GM21576 (cell line): ENCODE data around the gene SMAD7.
"Not testable (repeated sequence)": the region's sequence is repeated elsewhere in the genome, so short reads cannot be mapped to it uniquely, and the experiment has no call there.

Experiments
- ATAC-seq: cut with Tn5 transposase; IDR thresholded peaks from one replicate; pipeline ENCODE4 v1.9.1; 2021; ENCODE audit warnings: mild to moderate bottlenecking, moderate library complexity; ENCODE audit not compliant: unreplicated experiment

Gene SMAD7

DNA sequence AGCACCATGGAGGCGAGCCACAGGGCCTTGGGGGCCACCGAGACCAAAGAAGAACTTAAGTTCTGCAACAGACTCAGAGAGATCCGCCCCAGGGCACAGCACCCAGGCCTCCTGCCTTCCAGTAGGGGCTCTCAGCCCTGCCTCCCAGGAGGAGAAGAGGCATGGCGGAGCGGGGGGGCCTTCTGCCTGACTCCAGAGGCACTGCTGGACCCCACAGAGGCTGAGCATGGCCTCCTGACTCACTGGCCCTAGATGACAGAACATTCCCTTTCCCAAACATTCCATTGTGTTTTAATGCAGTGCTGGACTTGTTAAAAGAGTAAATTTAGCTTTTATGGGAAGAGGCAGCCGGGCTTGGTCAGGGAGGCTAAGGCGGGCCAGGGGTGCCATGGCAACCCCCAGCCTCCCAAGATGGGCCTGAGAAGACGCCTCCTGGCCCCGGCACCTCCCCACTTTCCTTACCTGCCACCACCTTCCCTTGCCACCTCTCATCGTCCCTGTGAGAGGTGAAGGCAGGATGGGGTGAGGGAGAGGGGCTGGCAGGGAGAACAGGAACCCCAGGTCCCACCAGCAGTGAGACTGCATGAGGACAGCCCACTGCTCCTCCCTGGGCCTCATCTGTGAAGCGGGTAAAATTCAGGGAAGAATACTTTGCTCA is 65.4 kb downstream of the SMAD7 start:
- ATAC-seq: no peak

GRCh38 chr18:48884771-48885170 is 66.0 kb downstream of the SMAD7 start:
- no peak for ATAC-seq

GRCh38 chr18:48884306-48884705 is 66.5 kb downstream of the SMAD7 start:
- no peak for ATAC-seq

DNA sequence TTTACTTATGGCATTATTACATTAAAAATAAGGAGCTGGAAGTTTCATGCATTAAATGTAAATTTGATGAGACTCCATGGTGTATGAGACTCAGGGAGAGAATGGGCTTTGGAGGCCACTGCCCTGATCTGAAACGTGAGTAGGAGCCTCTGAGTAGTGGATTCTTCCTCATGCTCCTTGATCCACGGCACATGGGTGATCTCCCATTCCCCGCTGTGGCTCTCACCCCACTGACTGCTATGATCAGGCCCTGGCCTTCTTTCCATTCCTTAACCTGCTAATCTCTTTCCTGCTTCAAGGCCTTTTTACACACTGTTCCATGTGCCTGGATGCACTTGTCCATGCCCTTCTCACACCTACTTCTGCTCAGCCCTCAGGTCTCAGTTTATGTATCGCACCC is 68.4 kb downstream of the SMAD7 start:
- no peak for ATAC-seq

DNA sequence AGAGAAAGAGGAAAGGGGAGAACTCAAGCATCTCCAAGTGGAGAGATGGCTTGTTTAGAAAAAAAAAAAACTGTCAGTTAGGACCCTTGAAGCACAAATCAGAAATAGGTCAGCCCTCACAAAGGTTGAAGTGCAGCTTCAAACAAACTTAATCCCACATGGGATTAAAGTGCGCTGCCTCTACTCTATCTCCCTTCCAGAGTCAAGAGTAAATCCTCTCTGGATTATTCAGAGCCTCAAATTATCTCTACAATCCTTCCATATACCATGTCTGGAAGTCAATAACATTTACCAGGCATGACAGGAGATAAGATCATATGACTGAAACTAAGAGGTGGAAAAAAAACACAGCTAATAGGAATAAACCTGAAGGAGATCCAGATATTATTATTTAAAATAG is 69.8 kb downstream of the SMAD7 start:
- no peak for ATAC-seq

- ATAC-seq: no peak
These were observed 71.7 kb downstream of the SMAD7 start for GRCh38 chr18:48879008-48879431.

DNA sequence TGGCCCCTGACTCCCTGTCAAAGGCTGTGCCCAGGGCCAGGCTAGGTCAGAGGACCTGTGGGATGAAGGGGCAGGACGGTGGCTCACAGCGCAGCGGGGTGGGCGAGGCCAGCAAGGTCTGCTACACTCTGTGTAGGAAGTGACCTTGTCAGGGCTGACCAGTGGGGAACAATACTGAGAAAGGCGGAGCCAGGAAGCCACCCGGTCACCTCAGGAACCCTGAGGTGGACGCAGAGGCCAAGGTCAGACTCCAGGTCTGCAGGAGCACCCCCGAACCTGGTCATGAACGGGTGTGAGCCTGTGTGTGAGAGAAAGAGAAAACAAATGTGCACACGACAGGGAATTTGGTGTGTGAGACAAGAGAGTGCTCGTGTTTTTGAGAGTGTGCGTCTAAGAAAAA is 72.3 kb downstream of the SMAD7 start:
- ATAC-seq: no peak

- ATAC-seq: no peak
These were observed 72.8 kb downstream of the SMAD7 start for GRCh38 chr18:48877941-48878340.

DNA sequence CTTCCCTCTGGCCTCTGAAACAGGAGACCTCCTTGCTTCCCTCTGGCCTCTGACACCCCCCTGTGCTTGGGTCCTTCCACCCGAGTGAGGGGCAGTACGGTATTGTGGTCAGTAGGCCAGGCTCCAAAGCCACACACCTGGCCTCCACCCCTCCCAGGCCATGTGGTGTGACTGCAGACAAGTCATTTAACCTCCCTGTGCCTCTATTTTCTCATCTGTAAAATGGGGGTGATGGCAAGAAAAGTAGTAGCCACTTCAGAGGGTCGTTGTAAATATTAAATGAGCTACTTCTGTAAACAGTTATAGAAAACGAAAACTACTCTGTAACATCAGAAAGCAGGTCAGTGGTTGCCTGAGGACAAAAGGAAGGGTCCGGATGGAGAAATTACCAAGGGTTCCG is 74.2 kb downstream of the SMAD7 start:
- ATAC-seq: no peak

DNA sequence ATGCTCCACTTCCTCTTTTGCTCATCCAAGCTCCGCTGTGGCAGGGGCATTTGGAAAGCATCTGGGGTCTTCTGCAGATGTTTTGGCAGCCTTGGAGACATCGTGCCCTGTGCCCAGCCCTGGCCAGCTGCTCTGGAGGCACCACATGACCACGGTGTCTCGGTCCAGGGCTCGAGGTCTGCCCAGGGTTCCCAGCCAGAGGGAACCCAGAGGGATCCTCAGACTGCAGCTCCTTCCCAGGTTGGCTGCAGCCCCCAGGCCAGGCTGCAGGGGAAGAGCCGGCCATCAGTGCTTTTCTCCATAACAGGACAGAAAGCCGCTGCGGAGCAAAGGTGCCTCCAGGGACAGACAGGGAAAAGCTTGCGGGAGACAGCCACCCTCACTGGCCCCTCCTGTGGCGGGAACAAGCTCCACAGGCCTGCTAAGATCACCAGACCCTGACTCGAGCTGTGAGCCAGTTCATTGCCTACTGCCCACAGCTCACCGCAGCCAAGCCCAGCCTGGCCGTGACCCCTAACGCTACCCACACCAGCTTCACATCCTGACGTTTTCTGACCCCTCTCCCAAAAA is 74.7 kb downstream of the SMAD7 start:
- no peak for ATAC-seq

- no peak for ATAC-seq
These were observed 75.3 kb downstream of the SMAD7 start for GRCh38 chr18:48875314-48875941.

DNA sequence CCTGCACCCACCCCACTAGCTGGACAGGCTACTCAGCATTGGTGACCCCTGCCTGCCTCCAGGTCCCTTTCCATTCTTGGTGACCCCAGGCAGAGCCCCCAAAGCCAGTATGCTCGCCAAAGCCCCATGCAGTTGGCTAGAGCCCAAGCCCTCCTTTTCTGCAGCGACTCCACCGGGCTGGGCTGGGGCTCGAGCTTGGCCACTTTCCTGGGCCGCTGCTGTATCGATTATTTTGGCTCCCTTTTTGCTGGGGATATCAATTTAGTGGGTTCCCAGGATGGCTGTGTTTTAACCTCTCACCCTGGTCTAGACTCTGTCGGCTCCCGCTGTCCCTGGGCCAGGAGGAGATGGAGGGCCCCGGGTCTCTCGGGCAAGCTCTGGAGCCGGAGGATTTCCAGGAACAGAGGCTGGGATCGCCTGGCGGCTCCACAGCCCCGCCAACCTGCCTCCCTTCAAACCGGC is 76.0 kb downstream of the SMAD7 start:
- ATAC-seq: no peak

- no peak for ATAC-seq
These were observed 76.5 kb downstream of the SMAD7 start for GRCh38 chr18:48874233-48874632.

DNA sequence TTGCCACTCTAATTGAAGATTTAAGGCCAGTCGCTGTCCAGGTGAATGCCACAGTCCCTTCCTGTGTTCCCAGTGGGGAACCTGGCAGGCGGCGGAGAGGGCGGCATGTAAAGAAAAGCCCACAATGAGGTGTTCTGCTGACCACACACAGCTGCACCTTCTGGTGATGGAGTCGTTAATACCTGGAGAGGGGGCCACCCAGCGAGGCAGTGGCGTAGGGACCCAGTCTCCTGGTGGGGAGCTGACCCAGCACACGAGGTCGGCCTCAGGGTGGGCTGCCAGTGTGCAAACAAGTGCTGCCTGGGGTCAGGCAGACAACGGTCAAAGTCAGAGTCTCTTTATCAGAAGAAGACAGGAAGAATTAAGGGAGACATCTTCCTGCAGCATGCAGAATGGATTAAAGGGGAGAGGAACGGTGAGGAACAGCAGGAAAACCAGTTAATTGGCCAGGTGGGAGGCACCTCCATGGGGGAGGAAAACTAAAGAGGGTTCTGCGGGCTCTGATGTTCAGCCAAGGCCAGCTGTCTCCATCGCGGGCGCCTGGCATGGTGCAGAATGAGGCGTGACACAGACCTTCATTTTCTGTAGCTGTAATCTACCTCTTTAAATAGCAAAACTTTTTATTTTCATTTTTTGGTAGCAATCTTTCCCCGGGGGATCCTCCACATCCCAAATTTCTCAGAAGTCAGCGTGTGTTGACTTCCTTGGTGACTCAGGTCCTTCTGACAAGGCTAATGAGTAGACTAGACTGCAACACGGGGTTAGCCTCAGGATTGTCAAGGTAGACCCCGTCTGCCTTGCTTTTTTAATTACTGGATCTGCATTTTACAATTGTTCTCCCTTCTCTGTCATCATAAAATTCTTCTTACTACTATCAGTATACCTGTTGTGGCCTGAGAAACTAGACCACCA is 78.3 kb downstream of the SMAD7 start:
- no peak for ATAC-seq

DNA sequence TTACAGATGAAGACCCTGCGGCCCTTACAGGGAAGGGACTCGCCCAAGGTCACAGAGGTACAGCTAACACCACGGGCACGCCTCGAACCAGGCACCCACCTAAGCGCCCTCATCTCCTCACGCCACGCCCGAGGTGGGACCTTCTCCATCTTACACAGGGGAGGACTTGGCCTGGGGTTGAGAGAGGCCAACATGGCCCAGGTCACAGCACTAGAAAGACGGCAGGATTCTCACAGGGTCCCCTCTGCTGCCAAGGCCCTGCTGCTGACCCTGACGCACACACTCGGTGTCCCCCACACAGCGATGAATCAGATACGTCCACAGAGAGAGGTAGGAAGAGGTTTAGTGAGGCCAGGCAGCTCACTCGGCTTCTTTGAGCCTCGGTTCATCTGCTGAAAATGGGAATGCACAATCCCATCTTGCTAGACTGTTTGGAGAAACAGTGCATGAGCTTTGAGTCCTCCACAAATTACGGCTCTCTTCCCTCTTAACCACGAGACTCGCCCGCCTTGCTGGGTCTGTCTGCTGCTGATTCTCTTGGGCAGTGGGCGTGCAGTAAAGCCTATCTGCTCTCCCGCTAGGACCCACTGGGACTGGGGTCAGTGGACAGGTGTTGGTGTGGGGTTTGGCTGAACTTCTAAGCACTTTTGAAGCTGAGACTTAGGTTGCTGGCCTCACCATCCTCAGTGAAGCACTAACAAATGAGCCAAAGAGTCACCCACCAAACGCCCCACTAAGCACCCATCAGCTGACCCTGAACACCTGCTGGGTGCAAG is 79.2 kb downstream of the SMAD7 start:
- ATAC-seq: no peak

- not testable (repeated sequence) for ATAC-seq
These were observed 79.8 kb downstream of the SMAD7 start for GRCh38 chr18:48870926-48871325.
